ENCODE measurements around the gene ANKFY1. TPM values are rescaled to one million over a fixed set of nuclear protein-coding genes. Genes with fewer than 3 reads are reported as not detected.
A peak's percentile ranks its signal among the peaks of the same experiment; 100 is the strongest.

Gene ANKFY1
- polyA plus RNA-seq, 3 donors: 13.5 to 46.1 (median 21.7) TPM

GRCh38 chr17:4208238-4208637 lies 55.5 kb downstream of the ANKFY1 start:
- H2AFZ ChIP-seq (ENCODE audit: insufficient read depth, low read depth, low read length, poor library complexity, severe bottlenecking): no peak overlapping the region
- H3K79me2 ChIP-seq (ENCODE audit: insufficient read depth, low read length): peaks cover 6% of the 10 kb centered on the region
- H3K4me3 Mint-ChIP-seq: peak overlapping the region in 1 of 2 donors; percentile 46
- peaks cover 55 to 95% of the 10 kb centered on the region in 2 donors for H3K36me3 ChIP-seq (replicated peaks in 1 of 2; ENCODE audit: control insufficient read depth in 1 of 2, insufficient read depth in 2 of 2, low read length in 2 of 2)
- peaks cover 91 to 99% of the 10 kb centered on the region in 2 donors for H3K36me3 Mint-ChIP-seq
- WGBS (ENCODE audit: insufficient coverage): 58% methylated on average over 2 of the region's 4 CpGs
- peaks cover 58 to 80% (median 64%) of the 10 kb centered on the region in 3 donors for H3K27me3 Mint-ChIP-seq (ENCODE audit: low read depth in 3 of 3)
- intact Hi-C loops (cut with micrococcal nuclease): no loop called here
- H3K9me3 ChIP-seq (replicated peaks in 1 of 2; ENCODE audit: control insufficient read depth in 1 of 2, insufficient read depth in 1 of 2, low read length in 2 of 2): no peaks in the 10 kb centered on the region
- no peak overlapping the region for H3K9ac ChIP-seq (ENCODE audit: insufficient read depth, low read length, poor library complexity, severe bottlenecking)
- peaks cover 23% of the 10 kb centered on the region for H3K4me1 Mint-ChIP-seq
- TF ChIP-seq CTCF (IDR thresholded peaks at IDR 0.05): no peak
- no peak for DNase-seq
- no peak overlapping the region for H3K4me3 ChIP-seq (replicated peaks in 1 of 3; ENCODE audit: low read depth in 2 of 3, low read length in 3 of 3)
- peaks cover 97% of the 10 kb centered on the region for H4K20me1 ChIP-seq (ENCODE audit: insufficient read depth, low read length)
- H3K27ac ChIP-seq (ENCODE audit: low read depth in 1 of 2, low read length in 2 of 2): peak overlapping the region in 1 of 2 donors; percentile 8
- H3K27ac Mint-ChIP-seq: peak overlapping the region in 3 of 7 donors; percentile 12 to 42 (median 40)
- H3K4me1 ChIP-seq (ENCODE audit: control insufficient read depth in 1 of 2, insufficient read depth in 2 of 2, low read length in 2 of 2): peaks cover 21 to 22% of the 10 kb centered on the region in 2 donors
- H3K9me3 Mint-ChIP-seq: peaks cover 0 to 17% (median 11%) of the 10 kb centered on the region in 7 donors
- no peak overlapping the region for H3K4me2 ChIP-seq (replicated peaks; ENCODE audit: extremely low read depth, low read length, poor library complexity, severe bottlenecking)
- peaks cover 25 to 44% of the 10 kb centered on the region in 2 donors for H3K27me3 ChIP-seq (ENCODE audit: control insufficient read depth in 2 of 2, insufficient read depth in 2 of 2, low read length in 2 of 2)

GRCh38 chr17:4206962-4207361 lies 56.8 kb downstream of the ANKFY1 start:
- Histone ChIP-seq H3K4me1 (ENCODE audit: control insufficient read depth in 1 of 2, insufficient read depth in 2 of 2, low read length in 2 of 2) (peaks cover 21 to 22% of the 10 kb centered on the region in 2 donors), H3K27me3 (ENCODE audit: control insufficient read depth in 2 of 2, insufficient read depth in 2 of 2, low read length in 2 of 2) (peaks cover 23 to 37% of the 10 kb centered on the region in 2 donors), H3K4me2 (replicated peaks; ENCODE audit: extremely low read depth, low read length, poor library complexity, severe bottlenecking) (no peak overlapping the region), H3K79me2 (ENCODE audit: insufficient read depth, low read length) (peaks cover 6% of the 10 kb centered on the region), H3K36me3 (replicated peaks in 1 of 2; ENCODE audit: control insufficient read depth in 1 of 2, insufficient read depth in 2 of 2, low read length in 2 of 2) (peaks cover 55 to 93% of the 10 kb centered on the region in 2 donors), H3K4me3 (replicated peaks in 1 of 3; ENCODE audit: low read depth in 2 of 3, low read length in 3 of 3) (no peak overlapping the region), H4K20me1 (ENCODE audit: insufficient read depth, low read length) (peaks cover 89% of the 10 kb centered on the region), H2AFZ (ENCODE audit: insufficient read depth, low read depth, low read length, poor library complexity, severe bottlenecking) (no peak overlapping the region), H3K9me3 (replicated peaks in 1 of 2; ENCODE audit: control insufficient read depth in 1 of 2, insufficient read depth in 1 of 2, low read length in 2 of 2) (no peaks in the 10 kb centered on the region), H3K9ac (ENCODE audit: insufficient read depth, low read length, poor library complexity, severe bottlenecking) (no peak overlapping the region), H3K27ac (ENCODE audit: low read depth in 1 of 2, low read length in 2 of 2) (no peak overlapping the region)
- peak overlapping the region in 6 of 7 donors; percentile 17 to 81 (median 56) for H3K27ac Mint-ChIP-seq
- H3K36me3 Mint-ChIP-seq: peaks cover 86 to 99% of the 10 kb centered on the region in 2 donors
- 0% methylated on average over 1 of the region's 10 CpGs for WGBS (ENCODE audit: insufficient coverage)
- peaks cover 54 to 77% (median 62%) of the 10 kb centered on the region in 3 donors for H3K27me3 Mint-ChIP-seq (ENCODE audit: low read depth in 3 of 3)
- peak overlapping the region in 1 of 2 donors; percentile 84 for H3K4me3 Mint-ChIP-seq
- DNase-seq: peak; percentile 23 to 51 (median 24)
- H3K9me3 Mint-ChIP-seq: peaks cover 0 to 17% (median 11%) of the 10 kb centered on the region in 7 donors
- no peak for TF ChIP-seq CTCF (IDR thresholded peaks at IDR 0.05)
- peaks cover 23% of the 10 kb centered on the region for H3K4me1 Mint-ChIP-seq
- intact Hi-C loops (cut with micrococcal nuclease): no loop called here
